NCI-H146 treated with DMSO at 0.1 percent for 48 hours (cell line): ENCODE measurements around the gene CALHM6.
"Not testable (repeated sequence)": the region's sequence is repeated elsewhere in the genome, so short reads cannot be mapped to it uniquely, and the experiment has no call there.

ENCODE experiments used
- DNase-seq: peaks from one replicate; lab custom pipeline; 2025; ENCODE audit not compliant: unreplicated experiment; lab: John Stamatoyannopoulos, UW

Gene CALHM6

DNA sequence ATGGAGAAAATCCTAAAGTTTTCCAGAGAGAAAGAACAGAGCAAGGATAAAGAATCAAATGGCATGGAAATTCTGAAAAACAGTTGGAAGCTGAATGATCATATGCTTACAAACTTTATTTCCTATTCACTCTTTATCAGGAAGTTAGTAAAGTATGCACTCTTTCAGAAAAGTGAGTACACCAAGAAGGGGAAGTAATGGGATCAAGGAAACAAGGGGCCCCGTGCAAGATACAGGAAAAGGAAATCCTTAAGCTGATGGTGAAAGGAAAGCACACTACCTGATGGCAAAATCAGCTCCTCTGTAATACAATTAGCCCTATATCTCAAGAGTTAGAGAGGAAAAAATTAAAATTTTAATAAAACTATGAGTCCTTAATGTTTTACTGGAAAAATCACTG, 14.0 kb downstream of the CALHM6 start:
- no peak for DNase-seq

GRCh38 chr6:116476002-116476678, 15.0 kb downstream of the CALHM6 start:
- no peak for DNase-seq

- no peak for DNase-seq
These were observed 21.6 kb downstream of the CALHM6 start for GRCh38 chr6:116482780-116483179.

GRCh38 chr6:116483616-116484015, 22.4 kb downstream of the CALHM6 start:
- DNase-seq, result no peak

DNA sequence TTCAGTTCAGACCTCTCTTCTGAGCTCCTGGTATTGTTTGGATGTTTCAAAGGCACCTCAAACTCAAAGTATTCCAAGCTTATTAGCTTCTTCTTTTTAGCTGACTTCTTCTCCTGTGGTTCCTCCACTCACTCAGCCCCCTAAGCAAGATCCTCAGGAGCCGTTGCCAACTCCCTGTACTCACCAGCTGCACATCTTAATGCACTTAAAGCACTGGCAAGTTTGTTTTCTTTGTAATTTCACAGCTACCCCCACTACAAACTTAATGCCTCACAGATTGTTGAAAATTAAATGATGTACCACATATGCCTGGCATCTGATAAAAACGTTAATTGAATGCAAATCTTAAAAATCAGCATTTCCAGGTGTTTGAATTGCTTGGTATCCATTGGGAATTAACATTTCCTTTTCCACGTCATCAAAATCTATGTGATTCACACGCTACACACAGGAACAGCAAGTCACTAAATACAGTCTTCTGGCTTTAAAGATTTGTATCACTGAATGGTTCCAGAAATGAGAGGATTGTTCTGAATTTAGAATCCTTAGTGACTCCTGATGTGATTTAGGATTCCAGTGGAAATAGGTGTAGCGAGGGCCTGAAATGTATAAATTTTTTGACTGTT, 24.5 kb downstream of the CALHM6 start:
- no peak for DNase-seq

- no peak for DNase-seq
These were observed 30.6 kb downstream of the CALHM6 start for GRCh38 chr6:116491610-116492330.

DNA sequence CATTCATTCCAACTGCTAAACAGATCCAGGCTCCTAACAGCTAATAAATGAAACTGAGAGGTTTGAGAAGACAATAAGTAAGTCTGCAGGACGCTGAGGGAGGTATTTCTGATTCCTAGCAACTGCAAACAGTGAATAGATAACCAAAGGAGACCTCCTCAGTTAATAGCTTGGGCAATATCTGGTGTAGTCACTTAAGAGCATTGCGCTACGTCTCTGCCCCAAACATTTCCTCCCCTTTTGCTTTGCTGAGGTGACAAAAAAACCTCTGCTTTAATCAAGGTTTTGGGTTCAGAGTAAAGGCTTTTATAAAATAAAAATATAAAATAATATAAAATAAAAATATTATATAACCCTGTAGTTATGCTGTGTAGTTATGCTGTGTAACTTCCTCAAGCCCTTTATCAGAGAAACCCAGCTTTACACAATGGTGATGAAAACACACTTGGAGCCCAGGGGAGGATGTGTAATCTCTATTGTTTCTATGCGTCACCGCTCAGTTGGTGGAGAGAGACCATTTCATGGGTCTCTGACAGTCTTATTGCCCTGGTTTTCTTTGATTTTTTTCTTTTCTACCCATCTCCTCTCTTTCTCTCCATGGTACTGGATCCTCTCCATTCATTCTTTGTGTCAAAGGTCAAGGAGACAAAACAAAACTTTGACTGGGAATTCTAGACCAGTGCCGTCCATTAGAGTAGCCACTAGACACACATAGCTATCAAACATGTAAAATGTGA, 31.3 kb downstream of the CALHM6 start:
- no peak for DNase-seq

GRCh38 chr6:116495161-116495560, 34.0 kb downstream of the CALHM6 start:
- DNase-seq, result not testable (repeated sequence)

GRCh38 chr6:116497113-116497676, 36.0 kb downstream of the CALHM6 start:
- no peak for DNase-seq

DNA sequence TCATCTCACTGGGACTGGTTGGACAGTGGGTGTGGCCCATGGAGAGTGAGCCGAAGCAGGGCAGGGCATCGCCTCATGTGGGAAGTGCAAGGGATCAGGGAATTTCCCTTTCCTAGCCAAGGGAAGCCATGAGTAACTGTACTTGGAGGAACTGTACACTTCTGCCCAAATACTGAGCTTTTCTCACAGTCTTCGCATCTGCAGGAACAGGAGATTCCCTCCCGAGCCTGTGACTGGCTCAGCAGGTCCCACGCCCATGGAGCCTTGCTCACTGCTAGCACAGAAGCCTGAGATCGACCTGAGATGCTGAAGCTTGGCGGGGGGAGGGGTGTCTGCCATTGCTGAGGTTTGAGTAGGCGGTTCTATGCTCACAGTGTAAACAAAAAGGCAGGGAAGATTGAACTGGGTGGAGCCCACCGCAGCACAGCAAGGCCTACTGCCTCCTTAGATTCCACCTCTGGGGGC, 39.8 kb downstream of the CALHM6 start:
- DNase-seq, result no peak

- no peak for DNase-seq
These were observed 46.1 kb downstream of the CALHM6 start for GRCh38 chr6:116507324-116507723.

DNA sequence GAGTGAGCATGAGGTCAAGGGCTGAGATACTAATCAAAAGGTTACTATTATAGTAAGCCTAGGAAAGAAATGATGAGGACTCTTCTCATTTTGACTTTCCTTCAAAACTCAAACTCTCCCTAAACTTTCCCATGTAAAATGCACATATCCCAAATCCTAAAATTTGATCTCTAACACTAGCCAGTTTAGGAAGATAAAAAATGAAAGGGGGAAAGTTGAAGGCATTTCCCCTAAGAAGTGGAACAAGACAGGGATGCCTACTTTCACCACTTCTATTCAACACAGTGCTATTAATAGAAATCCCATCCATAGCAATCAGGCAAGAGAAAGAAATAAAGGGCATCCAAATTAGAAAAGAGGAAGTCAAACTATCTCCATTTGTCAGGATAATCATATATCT, 47.4 kb downstream of the CALHM6 start:
- no peak for DNase-seq

DNA sequence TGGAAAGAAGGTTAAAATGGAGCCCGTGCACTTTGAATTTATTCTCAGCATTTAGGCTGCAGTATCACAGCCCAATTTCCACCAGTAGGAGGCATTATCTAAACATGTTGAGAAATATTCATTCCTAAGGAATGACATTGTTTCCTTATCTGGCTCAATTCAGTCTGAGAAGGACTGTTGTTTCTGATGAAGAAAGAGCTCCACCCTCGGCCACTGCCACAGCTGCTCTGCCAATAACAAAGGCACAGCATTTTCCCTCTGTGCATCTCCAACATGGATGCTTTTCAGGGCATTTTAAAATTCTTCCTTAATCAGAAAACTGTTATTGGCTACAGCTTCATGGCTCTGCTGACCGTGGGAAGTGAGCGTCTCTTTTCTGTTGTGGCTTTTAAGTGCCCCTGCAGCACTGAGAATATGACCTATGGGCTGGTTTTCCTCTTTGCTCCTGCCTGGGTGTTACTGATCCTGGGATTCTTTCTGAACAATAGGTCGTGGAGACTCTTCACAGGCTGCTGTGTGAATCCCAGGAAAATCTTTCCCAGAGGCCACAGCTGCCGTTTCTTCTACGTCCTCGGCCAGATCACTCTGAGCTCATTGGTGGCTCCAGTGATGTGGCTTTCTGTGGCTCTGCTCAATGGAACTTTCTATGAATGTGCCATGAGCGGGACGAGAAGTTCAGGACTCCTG, 50.4 kb downstream of the CALHM6 start, which contains the start of gene CALHM5:
TSS of gene CALHM5 (plus strand) at position 216 of the 687 bp plus-strand sequence. CDS start at position 274, 58 bp downstream.
- no peak for DNase-seq

DNA sequence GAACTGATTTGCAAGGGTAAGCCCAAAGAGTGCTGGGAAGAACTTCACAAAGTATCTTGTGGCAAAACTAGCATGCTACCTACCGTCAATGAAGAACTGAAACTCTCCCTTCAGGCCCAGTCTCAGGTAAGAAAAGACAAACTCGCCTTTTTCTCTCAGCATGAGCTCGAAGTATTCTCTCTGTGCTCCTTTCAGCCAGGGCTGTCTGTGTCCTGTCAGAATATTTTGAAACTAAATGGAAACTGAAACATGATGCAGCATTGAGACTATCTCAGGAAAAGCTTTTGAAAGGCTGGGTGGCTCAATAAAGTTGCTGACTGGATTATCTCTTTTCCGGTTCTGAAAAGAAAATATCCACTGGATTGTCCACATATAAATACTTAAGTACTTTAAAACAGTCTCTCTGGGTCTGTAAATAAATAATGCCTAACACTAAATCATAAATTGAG, 51.0 kb downstream of the CALHM6 start:
- no peak for DNase-seq

DNA sequence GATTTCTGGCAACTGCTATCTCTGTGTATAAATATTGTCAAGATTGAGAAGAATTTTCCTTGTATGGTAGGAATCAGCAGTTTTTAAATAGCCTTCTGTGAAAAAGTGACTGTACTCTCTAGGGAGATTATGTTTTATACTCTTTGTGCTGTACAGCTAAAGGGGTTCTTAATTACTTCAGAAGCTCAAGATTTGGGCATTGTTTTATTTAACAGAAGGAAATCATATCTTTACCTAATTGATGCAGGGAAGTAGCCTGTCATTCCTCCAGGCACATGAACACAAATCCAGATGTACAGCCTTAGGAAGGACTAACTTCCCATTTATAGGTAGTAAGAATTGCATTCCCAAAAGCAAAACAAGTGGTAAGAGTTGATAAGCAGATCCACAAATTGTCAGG, 51.6 kb downstream of the CALHM6 start:
- DNase-seq, result no peak
